Skeletal muscle tissue (tissue), 4 donors: ENCODE results near the gene XPC. TPM values are rescaled to one million over a fixed set of nuclear protein-coding genes. Genes with fewer than 3 reads are reported as not detected.

Source experiments
- H3K27ac ChIP-seq: one replicate; pipeline ENCODE4 v1.7.0; 2013; ENCODE audit warnings: mild to moderate bottlenecking, low read depth, low read length, inconsistent platforms
- H3K27me3 ChIP-seq, 3 donors: one replicate each; pipeline ENCODE4 v1.7.0; 2013; ENCODE audit warnings: low read length in 3 of 3; ENCODE audit not compliant: control insufficient read depth in 3 of 3, insufficient read depth in 3 of 3
- H3K36me3 ChIP-seq, 3 donors: one replicate each; pipeline ENCODE4 v1.7.0; 2013; ENCODE audit warnings: low read length in 3 of 3; ENCODE audit not compliant: control insufficient read depth in 3 of 3, insufficient read depth in 3 of 3
- H3K4me1 ChIP-seq, 3 donors: one replicate each; pipeline ENCODE4 v1.7.0; 2013; ENCODE audit warnings: low read length in 3 of 3, mild to moderate bottlenecking in 3 of 3; ENCODE audit not compliant: control insufficient read depth in 3 of 3, insufficient read depth in 3 of 3
- H3K4me3 ChIP-seq, 3 donors: one replicate each; pipeline ENCODE4 v1.7.0; 2013; ENCODE audit warnings: low read length in 3 of 3
- H3K9ac ChIP-seq, 3 donors: one replicate each; pipeline ENCODE4 v1.7.0; 2013; ENCODE audit warnings: low read length in 3 of 3, mild to moderate bottlenecking in 3 of 3, moderate library complexity in 2 of 3, low read depth in 1 of 3
- H3K9me3 ChIP-seq, 3 donors: one replicate each; pipeline ENCODE4 v1.7.0; 2013; ENCODE audit warnings: low read length in 3 of 3; ENCODE audit not compliant: control insufficient read depth in 3 of 3
- total RNA-seq: library from RNA; depleted of rRNA; stranded (reverse); fragments of >200 nt; gene quantifications from one replicate; pipeline ENCODE4 v1.2.3, GENCODE V29; 2014
- donor health status: Osteomylitis.

The XPC gene
- total RNA-seq, 1 donor from 2014 or later: 14.6 TPM

DNA sequence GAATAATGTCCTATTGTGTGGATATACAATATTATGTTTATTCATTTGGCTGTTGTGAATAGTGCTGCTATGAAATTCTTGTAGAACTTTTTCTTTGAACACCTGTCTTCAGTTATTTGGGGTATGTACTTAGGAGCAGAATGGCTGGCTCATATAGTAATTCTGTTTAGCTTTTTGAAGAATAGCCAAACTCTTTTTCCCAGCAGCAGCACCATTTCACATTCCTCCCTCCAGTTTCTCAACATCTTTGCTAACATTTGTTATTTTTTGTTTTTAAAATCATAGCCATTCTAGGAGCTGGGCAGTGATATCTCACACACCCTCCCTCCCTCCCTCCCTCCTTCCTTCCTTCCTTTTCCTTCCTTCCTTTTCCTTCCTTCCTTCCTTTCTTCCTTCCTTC lies 40.0 kb upstream of the XPC start:
- Histone ChIP-seq H3K4me1 (no peaks in the 10 kb centered on the region), H3K9ac (no peak overlapping the region)

DNA sequence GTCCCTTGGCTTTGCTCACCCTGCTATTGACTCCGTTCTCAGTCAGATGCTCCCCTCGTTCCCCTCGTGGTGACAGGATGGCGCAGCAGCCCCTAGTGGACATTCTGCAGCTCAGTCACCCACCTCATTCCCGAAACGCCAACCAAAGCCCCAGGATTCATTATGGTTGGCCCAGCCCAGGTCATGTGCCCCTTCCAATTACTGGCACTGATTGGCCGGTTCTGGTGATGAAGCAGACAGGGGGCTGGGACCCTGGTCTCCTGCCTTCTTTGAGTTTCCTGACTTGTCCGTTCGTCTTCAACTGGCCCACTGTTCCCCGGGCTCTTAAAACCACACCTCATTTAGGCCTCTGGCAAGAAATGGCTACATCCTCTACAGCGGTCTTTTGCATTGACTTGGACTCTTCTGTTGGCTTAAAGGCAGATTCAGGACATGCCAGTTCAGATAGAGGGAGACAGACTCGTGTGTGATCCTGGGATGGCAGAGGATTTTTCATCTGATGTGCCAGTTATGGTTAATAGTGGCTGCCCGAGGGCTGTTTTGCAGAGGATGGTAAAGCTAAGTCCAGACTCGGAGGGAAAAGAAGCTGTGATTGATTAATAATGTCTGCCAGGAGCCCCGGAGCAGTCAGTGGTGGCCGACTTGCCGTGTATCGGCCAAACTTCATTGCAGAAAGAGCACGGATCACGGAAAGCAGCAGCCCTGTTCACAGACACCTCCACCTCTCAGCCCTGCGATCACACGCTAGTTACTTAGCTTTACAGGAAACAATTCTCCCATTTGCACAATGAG lies 38.1 kb upstream of the XPC start:
- H3K9me3 ChIP-seq: peaks cover 0 to under 1% (median 0%) of the 10 kb centered on the region in 3 donors
- no peak overlapping the region for H3K27ac ChIP-seq
- H3K4me3 ChIP-seq: peak overlapping the region; percentile 53 to 72 (median 66)
- H3K9ac ChIP-seq: peak overlapping the region in 1 of 3 donors; percentile 50
- H3K4me1 ChIP-seq: no peaks in the 10 kb centered on the region
- no peaks in the 10 kb centered on the region for H3K27me3 ChIP-seq
- H3K36me3 ChIP-seq: no peaks in the 10 kb centered on the region

More for the DNA sequence above, 40.0 kb upstream of the XPC start:
- Histone ChIP-seq H3K27me3 (no peaks in the 10 kb centered on the region), H3K36me3 (no peaks in the 10 kb centered on the region), H3K4me3 (no peak overlapping the region), H3K27ac (no peak overlapping the region), H3K9me3 (peaks cover 0 to 2% (median 0%) of the 10 kb centered on the region in 3 donors)

DNA sequence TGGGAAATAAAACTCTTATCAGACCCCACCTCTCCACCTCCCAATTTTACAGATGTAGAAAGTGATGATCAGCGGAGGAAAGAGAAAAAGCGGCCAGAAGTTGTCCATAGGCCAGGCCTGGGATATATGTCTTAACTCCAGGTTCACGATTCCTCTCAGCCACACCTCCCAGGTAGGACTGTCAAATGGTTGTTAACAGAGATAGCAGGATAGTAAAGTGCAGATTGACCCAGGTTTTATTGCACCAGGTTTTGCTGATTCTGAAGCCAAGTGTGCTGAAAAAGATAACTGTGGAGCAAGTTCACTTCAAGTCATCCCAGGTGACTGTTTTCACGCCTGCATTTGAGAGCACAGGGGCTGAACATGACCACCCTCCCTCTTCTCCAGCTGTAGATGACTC lies 36.4 kb upstream of the XPC start:
- Histone ChIP-seq H3K9me3 (no peaks in the 10 kb centered on the region), H3K4me1 (no peaks in the 10 kb centered on the region), H3K4me3 (no peak overlapping the region), H3K27me3 (no peaks in the 10 kb centered on the region), H3K27ac (no peak overlapping the region), H3K36me3 (no peaks in the 10 kb centered on the region), H3K9ac (no peak overlapping the region)

DNA sequence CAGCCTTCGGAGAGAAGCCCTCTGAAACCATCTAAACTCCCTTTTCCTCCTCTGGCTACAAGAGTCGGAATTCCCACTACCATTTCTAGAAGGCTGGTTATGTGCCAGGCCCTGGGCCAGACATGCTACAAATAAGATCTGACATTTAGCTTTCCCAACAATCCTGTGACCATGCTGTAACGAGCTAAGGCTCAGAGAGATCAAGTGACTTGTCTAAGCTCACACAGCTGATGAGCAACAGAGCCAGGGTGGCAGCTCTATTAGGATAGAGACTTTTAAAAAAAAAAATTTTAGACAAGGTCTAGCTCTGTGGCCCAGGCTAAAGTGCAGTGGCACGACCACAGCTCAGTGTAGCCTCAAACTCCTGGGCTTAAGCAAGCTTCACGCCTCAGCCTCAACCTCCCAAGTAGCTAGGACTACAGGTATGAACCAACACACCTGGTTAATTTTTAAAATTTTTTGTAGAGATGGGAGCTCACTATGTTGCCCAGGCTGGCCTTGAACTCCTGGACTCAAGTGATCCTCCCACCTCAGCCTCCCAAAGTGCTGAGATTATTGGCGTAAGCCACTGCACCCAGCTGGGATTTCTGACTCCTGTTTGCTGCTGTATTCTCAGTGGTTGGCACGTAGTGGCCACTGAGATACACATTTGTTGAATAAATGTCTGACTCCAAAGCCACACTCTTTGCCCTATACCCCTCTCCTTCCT lies 34.8 kb upstream of the XPC start:
- Histone ChIP-seq H3K4me3 (no peak overlapping the region), H3K9ac (no peak overlapping the region), H3K9me3 (no peaks in the 10 kb centered on the region), H3K4me1 (no peaks in the 10 kb centered on the region), H3K27ac (no peak overlapping the region), H3K36me3 (no peaks in the 10 kb centered on the region), H3K27me3 (no peaks in the 10 kb centered on the region)

DNA sequence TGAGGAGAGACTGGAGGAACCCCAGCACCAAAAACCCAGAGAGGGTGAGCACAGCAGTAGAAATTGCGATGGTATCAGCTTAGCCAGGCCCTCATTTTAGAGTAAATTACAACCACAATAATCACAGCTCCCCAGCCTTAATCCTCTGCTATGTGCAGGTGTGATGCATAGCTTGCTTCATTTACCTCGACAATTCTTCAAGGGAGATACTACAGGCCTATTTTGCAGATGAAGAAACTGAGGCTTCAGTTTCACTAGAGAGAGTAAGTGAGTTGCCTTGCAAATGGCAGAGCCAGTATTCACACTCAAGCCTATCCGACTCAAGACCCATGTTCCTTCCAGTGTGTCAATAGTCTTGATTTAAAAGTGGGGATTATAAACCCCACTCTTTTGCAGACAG lies 33.6 kb upstream of the XPC start:
- H3K27me3 ChIP-seq: no peaks in the 10 kb centered on the region
- no peak overlapping the region for H3K9ac ChIP-seq
- no peak overlapping the region for H3K27ac ChIP-seq
- H3K4me1 ChIP-seq: no peaks in the 10 kb centered on the region
- no peaks in the 10 kb centered on the region for H3K36me3 ChIP-seq
- H3K4me3 ChIP-seq: no peak overlapping the region
- no peaks in the 10 kb centered on the region for H3K9me3 ChIP-seq

- Histone ChIP-seq H3K9ac (no peak overlapping the region), H3K27ac (no peak overlapping the region), H3K4me1 (no peaks in the 10 kb centered on the region), H3K9me3 (no peaks in the 10 kb centered on the region), H3K36me3 (no peaks in the 10 kb centered on the region), H3K4me3 (no peak overlapping the region), H3K27me3 (no peaks in the 10 kb centered on the region)
Measured at GRCh38 chr3:14211621-14212020, 33.2 kb upstream of the XPC start.

DNA sequence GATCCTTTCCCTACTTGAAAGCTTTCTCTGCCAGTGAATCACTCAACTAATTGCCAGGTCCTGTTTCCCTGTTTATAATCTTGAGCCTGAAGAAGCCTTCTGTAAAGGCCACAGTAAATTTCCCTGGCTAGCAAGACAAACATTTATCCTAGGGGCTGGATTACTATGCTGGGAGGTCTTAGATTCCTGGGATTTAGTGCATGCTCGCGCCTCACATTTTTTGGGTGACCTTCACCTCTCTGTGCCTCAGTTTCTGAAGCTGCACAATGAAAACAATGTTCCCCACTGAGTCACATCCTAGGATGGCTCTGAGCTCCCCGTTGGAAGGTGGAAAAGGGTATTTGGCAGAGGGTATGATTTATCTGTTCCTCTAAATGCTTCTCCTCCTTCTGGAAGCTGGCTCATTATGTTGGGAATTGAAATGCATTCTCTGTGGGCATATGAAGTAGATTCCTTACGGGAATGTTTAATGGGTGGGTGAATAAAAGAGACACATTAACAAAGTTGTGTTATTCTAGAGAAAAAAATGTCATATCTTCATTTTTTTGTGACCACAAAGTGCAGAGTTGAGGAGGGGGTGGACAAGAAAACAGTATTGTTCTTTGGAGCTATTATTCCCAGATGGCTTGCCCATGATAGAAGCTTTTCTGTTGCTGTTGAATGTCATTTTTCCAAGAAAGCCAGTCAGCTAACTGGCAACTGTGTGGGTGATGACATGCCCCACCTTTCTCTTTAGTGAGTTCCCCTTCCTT lies 32.6 kb upstream of the XPC start:
- Histone ChIP-seq H3K27ac (no peak overlapping the region), H3K9ac (no peak overlapping the region), H3K27me3 (no peaks in the 10 kb centered on the region), H3K36me3 (no peaks in the 10 kb centered on the region), H3K4me3 (no peak overlapping the region), H3K9me3 (no peaks in the 10 kb centered on the region), H3K4me1 (no peaks in the 10 kb centered on the region)

GRCh38 chr3:14210290-14210688 lies 31.9 kb upstream of the XPC start:
- Histone ChIP-seq H3K27ac (no peak overlapping the region), H3K4me1 (no peaks in the 10 kb centered on the region), H3K36me3 (no peaks in the 10 kb centered on the region), H3K4me3 (no peak overlapping the region), H3K9ac (no peak overlapping the region), H3K9me3 (no peaks in the 10 kb centered on the region), H3K27me3 (no peaks in the 10 kb centered on the region)

- H3K9me3 ChIP-seq: no peaks in the 10 kb centered on the region
- H3K27ac ChIP-seq: no peak overlapping the region
- H3K9ac ChIP-seq: no peak overlapping the region
- no peak overlapping the region for H3K4me3 ChIP-seq
- peaks cover 2 to 4% (median 3%) of the 10 kb centered on the region in 3 donors for H3K4me1 ChIP-seq
- no peaks in the 10 kb centered on the region for H3K36me3 ChIP-seq
- no peaks in the 10 kb centered on the region for H3K27me3 ChIP-seq
Measured at GRCh38 chr3:14209581-14210289, 31.3 kb upstream of the XPC start.
